ENCODE results near the gene ARL5B. TPM values are rescaled to one million over a fixed set of nuclear protein-coding genes. Genes with fewer than 3 reads are reported as not detected.

ARL5B gene
- total RNA-seq, 1 donor from 2014 or later: 13.6 TPM

DNA sequence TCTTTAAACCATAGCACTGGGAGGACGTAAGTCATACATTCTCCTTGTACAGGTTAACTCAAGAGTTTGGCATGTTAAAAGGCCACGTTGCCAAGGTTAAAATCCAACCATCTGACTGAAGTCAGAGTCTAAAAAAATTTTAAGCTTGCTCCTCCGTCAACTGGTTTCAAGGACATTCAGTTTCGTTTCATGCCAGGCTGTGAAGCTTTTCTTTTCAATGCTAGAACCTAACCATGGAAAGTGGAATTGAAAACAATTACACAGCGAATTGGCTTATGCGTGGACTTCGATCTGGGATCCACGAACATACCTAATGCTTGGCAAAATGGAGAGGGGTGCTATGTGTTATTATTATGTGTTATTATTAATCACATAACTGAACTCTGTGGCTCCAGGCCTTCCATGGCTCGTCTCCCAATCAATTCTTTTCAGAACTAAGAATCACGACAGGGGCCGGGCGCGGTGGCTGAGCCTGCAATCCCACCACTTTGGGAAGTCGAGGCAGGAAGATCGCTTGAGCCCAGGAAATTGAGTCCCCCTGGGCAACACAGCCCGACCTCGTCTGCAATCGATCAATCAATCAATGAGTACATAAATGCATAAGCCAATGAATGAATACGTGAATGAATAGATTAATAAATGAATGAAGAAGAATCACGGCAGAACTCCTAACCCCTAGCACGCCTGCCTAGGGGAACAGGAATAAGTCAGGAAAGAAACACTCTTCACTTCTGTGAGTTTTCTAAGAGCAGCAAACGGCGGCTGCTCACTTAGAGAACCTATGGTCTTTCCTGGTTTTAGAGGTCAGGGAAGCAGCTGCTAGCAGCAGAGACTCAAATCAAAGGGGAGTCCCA, 733 bp upstream of the ARL5B start:
- intact Hi-C loops (cut with micrococcal nuclease): loop anchor here (1.0 to 10.0 kb wide), 9 partner anchors 7 to 1842 kb away; partner anchors contain the start of genes NSUN6, RSU1, ST8SIA6 and TRDMT1

DNA sequence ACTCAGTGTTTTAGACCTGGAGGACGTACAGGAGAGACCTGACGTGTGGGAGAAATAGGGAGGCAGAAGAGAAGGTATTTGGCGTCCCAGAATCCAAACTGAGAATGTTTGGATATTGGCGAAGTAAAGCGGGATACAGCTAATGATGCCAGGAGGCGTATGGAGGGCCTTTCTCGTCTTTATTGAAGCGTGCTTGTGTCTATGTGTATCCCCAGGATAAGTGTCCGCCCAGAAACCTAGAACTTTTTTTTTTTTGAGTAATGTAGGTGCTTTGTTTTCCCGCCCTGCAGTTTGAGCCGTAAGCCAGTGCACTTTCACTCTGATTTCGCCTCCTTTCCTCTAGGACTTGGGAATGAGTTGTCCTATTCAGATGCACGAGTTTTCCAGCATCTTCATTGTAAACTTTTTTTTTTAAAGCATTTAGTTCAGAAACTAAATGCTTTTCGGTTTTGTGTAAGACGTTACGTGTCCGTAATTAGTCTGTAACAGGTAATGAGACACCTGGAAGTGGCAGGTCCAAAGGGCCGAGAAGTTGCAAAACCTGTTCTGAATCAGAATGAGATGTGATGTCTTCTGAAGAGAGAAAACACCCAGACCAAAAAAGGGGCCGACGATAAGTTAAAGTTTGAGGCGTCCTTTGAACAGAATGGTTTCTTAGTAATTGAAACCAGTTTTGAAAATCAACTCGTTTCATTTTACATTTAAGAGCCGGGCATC, 746 bp downstream of the ARL5B start:
- intact Hi-C loops (cut with micrococcal nuclease): loop anchor here (1.0 to 10.0 kb wide), 9 partner anchors 9 to 1843 kb away; partner anchors contain the start of genes NSUN6, RSU1, ST8SIA6 and TRDMT1

DNA sequence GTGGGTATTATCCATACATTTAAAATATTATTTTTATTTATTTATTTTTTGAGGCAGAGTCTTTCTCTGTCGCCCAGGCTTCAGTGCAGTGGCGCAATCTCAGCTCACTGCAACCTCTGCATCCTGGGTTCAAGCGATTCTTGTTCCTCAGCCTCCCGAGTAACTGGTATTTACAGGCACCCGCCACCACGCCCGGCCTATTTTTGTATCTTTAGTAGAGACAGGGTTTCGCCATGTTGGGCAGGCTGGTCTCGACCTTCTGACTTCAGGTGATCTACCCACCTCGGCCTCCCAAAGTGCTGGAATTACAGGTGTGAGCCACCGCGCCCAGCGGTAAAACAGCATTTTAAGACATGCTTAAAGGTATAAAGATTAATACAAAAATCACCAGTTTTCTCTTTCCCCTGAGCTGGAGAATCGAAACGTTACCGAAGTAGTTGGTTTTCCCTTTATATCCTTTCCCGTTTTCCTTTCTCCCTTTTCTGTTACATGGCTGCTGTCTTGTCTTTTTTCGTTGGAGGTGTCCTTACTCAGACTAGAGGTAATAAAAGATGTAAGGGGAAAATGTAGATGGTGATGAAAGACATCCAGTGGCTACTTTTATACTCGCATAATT, 1.7 kb downstream of the ARL5B start:
- intact Hi-C loops (cut with micrococcal nuclease): no loop called here

DNA sequence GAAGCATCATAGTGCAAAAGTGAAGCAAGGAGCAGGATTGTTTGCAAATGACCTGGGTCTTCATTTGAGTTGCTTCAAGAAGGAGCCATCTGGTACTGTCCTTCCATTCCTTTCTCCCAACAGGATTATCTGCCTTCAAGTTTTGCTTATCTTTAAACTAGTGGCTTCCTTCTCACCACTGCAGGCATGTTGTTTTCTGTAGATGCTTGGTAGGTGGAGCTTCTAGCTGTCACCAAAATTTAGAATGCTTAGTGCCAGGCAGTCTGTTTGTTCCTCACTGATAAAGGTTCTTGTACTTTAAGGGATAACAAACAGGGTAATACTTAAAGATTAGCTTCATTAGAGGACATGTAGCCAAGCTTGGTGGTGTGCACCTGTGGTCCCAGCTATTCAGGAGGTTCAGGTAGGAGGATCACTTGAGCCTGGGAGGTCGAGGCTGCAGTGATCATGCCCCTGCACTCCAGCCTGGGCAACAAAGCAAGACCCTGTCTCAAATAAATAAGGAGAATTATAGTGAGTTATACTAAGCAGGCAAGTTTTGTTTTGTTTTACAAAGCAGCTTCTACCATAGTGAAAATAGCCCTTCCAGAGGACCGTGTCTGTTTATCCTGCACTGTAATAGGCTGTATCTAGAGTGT, 5.7 kb downstream of the ARL5B start:
- intact Hi-C loops (cut with micrococcal nuclease): no loop called here

DNA sequence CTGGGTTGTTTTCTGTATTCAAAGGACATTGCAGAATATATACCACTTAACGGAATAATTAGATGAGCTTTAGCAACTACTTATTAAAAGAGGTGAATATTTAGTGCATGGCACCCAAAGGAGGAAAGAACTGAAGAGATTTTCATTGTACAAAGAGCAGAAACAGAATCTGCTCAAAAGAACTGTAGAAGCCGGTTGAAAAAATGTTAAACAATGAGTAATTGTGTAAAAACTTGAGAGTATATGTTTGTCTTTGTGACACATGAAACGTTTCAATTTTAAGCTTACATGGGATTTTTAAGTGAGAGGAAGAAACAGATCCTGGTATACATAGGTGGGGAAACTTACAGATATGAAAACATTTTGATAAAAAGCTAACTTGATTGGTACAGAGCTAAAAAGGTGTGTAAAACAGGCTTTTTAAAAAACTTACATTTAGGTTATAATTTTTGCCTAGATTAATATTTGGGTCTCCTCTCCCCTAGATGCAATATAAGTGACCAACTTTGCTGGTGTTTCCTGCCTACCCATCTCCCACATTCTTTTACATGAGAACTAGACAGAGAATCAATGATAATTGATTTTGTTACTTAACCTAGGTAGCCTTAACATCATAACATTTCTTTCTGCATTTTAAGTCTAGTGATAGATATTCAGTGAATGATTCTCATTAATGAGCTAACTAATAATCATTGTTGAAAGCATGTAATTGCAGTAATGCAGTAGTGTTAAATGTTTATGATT, 6.8 kb downstream of the ARL5B start:
- intact Hi-C loops (cut with micrococcal nuclease): no loop called here

DNA sequence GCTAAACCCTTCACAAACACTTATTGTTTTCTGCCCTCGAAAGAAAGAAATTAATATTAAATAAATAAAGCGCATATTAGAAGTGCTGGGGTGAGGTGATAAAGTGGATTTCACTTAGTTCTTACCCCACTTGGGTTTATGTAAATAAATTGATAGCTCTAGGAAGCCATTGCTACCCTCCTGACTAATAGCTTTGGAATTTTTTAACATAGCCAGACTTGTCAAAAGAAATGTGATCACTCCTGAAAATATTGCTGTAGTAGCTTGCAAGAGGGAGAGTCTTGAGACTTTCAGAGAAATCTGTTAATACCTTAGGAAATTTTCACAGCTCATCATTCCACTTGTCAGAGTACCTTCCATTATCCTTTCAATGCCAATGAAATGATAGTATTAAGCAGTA, 7.6 kb downstream of the ARL5B start:
- intact Hi-C loops (cut with micrococcal nuclease): no loop called here

DNA sequence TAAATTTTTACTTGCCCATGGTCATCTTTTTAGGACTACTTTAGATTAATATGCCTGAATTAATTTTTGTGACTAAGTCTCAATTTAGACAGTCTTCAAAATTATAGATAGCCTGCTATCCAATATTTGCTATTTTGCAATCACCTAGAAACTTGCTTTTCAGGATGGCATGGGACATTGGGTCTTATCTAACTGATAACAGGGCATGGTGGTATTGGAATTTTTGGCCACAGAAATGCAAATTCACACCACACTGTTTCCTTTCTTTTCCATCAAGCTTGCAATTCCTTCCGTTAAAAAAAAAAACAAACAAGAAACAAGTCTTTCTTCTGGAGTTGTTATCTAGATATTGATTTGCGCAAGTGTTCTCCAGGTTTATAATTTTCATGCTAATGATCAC, 8.8 kb downstream of the ARL5B start:
- intact Hi-C loops (cut with micrococcal nuclease): no loop called here

DNA sequence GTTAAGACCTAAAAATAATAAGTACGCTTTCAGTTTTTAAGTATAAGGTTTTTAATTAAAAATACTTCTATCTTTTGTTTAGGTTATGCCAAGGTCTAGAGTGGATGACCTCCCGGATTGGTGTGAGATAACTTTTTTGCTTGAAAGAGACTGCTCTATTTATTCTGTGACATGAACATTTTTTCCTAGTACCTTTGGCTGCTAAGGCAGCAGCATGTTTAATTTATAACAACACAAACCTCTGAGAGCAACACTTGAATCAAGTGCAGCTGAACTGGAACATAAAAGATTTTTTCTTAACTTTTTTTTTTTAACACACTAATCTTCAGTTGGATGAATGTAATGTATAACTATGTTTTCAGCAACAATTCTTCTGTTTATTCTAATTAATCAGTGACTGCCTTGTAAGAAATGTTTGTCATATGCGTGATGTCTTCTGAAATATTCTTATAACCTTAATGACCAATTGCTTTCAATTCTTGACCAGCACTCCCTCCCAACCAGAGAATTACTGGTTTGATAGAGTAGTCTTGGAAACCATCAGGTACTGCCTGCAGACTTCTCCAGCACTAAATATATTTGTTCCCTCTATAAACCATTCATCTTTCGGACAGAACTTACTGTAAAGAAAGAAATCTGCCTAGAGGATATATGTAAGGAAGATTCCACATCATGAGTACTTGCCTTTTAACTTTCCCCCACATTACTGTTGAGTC, 16.0 kb downstream of the ARL5B start:
- intact Hi-C loops (cut with micrococcal nuclease): no loop called here

DNA sequence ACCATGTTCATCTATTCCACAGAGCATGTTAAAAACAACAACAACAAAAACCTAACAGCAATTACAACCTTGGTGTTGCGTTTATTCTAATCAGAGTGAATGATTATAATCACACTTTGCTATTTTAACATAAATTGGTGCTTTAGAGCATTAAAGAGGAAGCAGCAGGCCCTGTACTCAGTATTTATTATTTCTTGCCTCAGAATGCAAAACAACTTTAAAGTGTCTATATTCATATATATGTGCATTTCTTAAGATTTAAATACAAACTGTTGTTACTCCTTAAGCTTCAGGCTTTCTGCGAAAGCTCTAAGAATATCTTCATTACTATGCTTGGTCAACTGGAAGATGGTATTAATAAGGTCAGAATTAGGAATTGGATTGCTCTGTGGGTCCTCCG, 21.5 kb downstream of the ARL5B start:
- intact Hi-C loops (cut with micrococcal nuclease): no loop called here

DNA sequence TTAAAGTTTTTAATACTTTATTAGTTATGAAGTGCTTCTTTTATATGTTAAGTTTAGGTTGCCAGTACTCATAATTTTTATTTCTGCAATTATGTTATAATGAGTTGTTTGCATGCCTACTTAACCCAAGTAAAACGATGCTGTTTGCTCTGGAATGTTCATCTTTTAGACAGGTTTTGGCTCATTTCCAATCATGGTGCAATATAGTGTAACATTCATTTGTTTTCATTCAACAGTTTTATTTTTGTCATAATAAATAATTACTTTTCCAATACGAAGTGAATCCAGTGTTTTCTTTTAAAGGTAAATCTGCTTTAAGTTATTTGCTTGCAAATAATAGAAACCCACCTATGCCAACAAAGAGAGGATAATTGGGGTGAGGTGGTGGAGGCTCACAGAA, 22.1 kb downstream of the ARL5B start:
- intact Hi-C loops (cut with micrococcal nuclease): no loop called here

DNA sequence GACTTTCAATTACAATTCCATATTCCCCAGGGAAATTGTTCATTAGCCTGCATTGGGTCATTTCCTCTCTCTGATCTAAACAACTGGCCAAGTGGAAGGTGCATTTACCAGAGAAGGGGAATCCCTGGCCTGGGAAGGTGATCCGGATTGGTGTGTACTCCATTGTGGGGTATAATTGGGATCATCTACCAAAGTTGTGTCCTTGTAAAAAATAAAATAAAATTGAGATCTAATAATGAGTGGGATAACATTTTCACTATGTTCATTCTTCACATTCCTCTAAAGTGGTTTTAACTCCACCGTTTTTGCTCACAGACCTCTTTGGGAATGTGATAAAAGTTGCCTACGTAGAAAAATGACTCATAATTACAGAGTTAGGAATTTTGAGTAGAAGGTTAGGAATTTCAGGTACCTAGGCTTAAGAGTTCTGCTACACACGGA, 22.8 kb downstream of the ARL5B start:
- intact Hi-C loops (cut with micrococcal nuclease): no loop called here

DNA sequence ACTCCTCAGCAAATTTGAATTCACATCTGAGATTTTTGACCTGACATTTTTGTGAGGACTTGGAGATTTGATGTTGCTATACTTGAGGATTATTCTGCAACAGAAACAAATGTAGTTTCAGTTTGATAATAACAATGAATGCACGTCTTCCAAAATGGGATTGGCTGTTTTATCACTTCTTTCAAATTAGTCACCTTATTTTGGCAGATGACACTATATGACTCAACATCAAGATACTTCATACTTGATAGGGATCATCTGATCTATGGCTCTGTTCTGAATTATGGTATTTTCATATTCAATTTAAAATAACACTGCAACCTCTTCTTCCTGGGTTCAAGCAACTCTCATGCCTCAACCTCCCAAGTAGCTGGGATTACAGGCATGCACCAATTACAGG, 24.2 kb downstream of the ARL5B start:
- intact Hi-C loops (cut with micrococcal nuclease): no loop called here

DNA sequence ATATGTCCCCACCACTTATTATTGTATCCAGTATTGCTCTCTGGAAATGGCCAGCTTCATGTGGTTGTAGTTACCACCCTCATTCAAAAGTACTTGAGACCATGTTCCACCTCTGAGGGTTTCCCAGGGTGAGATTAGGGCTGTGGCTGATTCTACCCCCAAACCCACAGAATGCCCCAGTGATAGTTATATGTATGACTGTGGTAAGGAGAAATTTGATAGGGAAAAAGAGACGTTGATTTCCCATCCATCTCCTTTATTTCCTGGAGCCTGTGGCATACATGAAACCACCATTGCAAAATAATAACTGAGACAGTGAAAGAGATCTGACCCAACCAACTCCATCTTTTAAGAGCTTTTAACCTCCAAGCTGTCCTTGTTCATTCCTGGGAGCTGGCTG, 25.2 kb downstream of the ARL5B start:
- intact Hi-C loops (cut with micrococcal nuclease): no loop called here

DNA sequence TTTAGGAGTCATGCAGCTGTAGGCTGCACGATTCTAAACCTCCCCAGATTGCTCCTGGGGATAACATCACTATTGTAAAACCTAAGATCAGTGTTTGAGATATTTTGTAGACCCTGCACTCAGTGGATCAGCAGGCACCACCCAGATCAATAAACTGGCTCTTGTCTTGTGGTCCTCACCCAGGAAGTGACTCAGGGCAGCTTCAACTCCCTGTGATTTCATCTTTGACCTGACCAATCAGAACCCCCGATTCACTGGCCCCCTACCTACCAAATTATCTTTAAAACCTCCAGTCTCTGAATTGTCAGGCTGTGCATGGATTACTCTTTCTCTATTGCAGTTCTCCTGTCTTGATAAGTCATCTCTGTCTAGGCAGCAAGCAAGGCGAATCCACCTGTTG, 25.7 kb downstream of the ARL5B start:
- intact Hi-C loops (cut with micrococcal nuclease): no loop called here

DNA sequence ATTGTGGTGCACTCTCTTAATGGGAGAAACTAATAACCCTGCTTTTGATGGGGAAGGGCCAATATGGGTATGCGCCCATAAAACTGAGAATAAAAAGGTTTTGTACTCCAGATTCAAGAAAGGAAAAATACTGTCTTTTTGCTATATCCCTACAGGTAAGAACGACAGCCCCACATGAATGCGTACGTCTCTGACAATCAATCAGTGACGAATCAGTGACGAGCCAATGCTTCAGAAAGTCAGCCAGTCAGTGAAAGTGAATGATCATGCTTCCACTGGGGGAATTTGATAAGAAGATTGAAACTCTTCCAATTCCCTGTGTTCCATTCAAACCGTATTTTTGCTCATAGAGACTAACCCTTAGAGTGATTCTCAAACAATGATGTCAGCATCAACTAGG, 26.3 kb downstream of the ARL5B start:
- intact Hi-C loops (cut with micrococcal nuclease): no loop called here

DNA sequence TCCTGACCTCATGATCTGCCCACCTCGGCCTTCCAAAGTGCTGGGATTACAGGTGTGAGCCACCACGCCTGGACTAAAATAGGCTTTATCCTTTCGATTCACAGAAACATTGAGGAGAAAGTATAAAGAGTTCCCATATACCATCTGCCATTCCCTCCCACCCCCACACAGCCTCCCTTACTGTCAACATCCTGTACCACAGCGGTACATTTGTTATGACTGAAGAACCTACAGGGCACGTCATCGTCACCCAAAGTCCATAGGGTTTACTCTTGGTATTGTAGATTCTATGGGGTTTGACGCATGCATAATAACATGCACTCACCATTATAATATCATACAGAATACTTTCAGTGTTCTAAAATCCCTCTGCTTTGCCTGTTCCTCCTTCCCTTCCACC, 28.0 kb downstream of the ARL5B start:
- intact Hi-C loops (cut with micrococcal nuclease): no loop called here

DNA sequence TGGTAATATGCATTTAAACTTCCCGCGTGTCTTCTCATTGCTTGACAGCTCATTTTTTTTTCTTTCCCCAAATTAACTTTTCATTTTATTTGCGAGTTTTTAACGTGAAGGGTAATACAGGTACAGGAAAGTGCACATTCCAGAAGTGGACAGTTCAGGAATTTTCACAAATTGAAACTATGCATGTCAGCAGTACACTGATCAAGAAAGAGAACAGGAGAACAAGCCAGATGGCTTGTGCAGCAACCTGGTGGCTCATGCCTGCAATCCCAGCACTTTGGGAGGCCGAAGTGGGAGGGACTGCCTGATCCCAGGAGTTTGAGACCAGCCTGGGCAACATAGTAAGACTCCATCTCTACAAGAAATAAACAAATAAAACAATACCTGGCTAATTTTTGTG, 28.5 kb downstream of the ARL5B start:
- intact Hi-C loops (cut with micrococcal nuclease): no loop called here

DNA sequence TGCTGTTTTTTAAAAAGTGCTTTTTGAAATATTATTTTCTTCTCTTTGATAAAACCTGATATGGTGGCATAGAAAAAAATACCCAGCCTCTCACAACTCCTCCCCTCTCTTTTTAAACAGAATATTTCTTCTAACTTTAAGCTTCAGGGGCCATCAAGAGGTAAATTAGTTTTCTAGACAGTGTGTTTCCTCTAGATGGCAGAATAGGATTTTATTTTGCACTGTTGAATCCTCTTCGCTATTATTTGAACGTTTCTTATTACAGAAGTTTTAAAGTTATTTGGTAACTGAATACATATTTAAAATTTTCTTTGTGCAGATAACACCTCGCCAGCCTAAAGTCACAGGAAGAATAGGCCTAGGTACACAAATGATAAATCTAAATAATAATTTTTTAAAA, 30.3 kb downstream of the ARL5B start:
- intact Hi-C loops (cut with micrococcal nuclease): no loop called here

DNA sequence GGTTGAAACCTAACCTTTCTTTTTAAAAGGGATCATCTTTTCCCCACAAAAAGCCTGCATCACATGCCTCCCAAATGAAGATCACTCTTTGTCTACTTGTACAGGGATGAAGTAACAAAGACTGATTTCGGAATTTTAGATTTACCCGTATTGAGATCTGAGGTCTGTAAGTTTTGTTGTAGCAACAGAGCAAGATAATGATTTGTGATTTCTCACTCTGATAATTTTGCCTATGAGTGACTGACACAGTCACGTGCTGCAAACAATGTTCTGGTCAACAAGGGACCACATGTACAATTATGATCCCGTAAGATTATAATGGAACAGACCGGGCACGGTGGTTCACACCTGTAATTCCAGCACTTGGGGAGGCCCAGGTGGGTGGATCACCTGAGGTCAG, 31.3 kb downstream of the ARL5B start:
- intact Hi-C loops (cut with micrococcal nuclease): no loop called here
